GM19240 (cell line): ENCODE data around the gene NOX3.

Experiments
- DNase-seq: peaks from one replicate; pipeline ENCODE4 v3.0.0; 2011; ENCODE audit warnings: low spot score; ENCODE audit not compliant: insufficient read length

Gene NOX3

GRCh38 chr6:155399745-155400653 lies 55.6 kb downstream of the NOX3 start:
- DNase-seq, result no peak

- no peak for DNase-seq
These were observed 56.4 kb downstream of the NOX3 start for GRCh38 chr6:155399062-155399744.

GRCh38 chr6:155398701-155399061 lies 57.0 kb downstream of the NOX3 start:
- no peak for DNase-seq

GRCh38 chr6:155398221-155398620 lies 57.4 kb downstream of the NOX3 start:
- DNase-seq, result no peak

- no peak for DNase-seq
These were observed 58.4 kb downstream of the NOX3 start for GRCh38 chr6:155397172-155397705.

- no peak for DNase-seq
These were observed 59.0 kb downstream of the NOX3 start for GRCh38 chr6:155396605-155397004.

GRCh38 chr6:155395339-155395738 lies 60.3 kb downstream of the NOX3 start:
- no peak for DNase-seq

- DNase-seq, result no peak
These were observed 66.5 kb downstream of the NOX3 start for GRCh38 chr6:155389130-155389529.

- DNase-seq, result no peak
These were observed 67.0 kb downstream of the NOX3 start for GRCh38 chr6:155388591-155388990.

GRCh38 chr6:155387481-155387880 lies 68.2 kb downstream of the NOX3 start:
- no peak for DNase-seq

GRCh38 chr6:155384321-155384952 lies 71.2 kb downstream of the NOX3 start:
- no peak for DNase-seq

- no peak for DNase-seq
These were observed 71.7 kb downstream of the NOX3 start for GRCh38 chr6:155383913-155384312.

- DNase-seq, result no peak
These were observed 73.3 kb downstream of the NOX3 start for GRCh38 chr6:155382338-155382685.

- DNase-seq, result no peak
These were observed 73.8 kb downstream of the NOX3 start for GRCh38 chr6:155381673-155382337.

- no peak for DNase-seq
These were observed 74.8 kb downstream of the NOX3 start for GRCh38 chr6:155380666-155381332.

GRCh38 chr6:155378724-155379123 lies 76.9 kb downstream of the NOX3 start:
- DNase-seq, result no peak

GRCh38 chr6:155378276-155378675 lies 77.4 kb downstream of the NOX3 start:
- no peak for DNase-seq

GRCh38 chr6:155377061-155377460 lies 78.6 kb downstream of the NOX3 start:
- DNase-seq, result no peak

GRCh38 chr6:155375801-155376200 lies 79.8 kb downstream of the NOX3 start:
- DNase-seq, result no peak

- DNase-seq, result no peak
These were observed 81.0 kb downstream of the NOX3 start for GRCh38 chr6:155374681-155375080.

- no peak for DNase-seq
These were observed 82.4 kb downstream of the NOX3 start for GRCh38 chr6:155373276-155373675.
